Stimulated activated CD8-positive, alpha-beta memory T cell treated with anti-CD3 and anti-CD28 coated beads, Interleukin-7, amount 100 ng/mL, for 1 hour (primary cell): ENCODE results near the gene TIMM17A.

ENCODE experiments used
- DNase-seq, 2 donors: peaks; one replicate each; pipeline ENCODE4 v3.0.0-alpha.2; 2020; ENCODE audit warnings: low read depth in 2 of 2

The TIMM17A gene

GRCh38 chr1:201983380-201983805 is 28.1 kb downstream of the TIMM17A start:
- DNase-seq, result no peak

- DNase-seq, result no peak
These were observed 29.1 kb downstream of the TIMM17A start for GRCh38 chr1:201984446-201984845.

GRCh38 chr1:201985355-201985754 is 30.1 kb downstream of the TIMM17A start:
- no peak for DNase-seq

GRCh38 chr1:201988601-201989000 is 33.3 kb downstream of the TIMM17A start:
- no peak for DNase-seq

GRCh38 chr1:201989354-201990128 is 34.2 kb downstream of the TIMM17A start:
- DNase-seq, result no peak

- no peak for DNase-seq
These were observed 35.1 kb downstream of the TIMM17A start for GRCh38 chr1:201990427-201990826.

- DNase-seq, result no peak
These were observed 44.4 kb downstream of the TIMM17A start for GRCh38 chr1:201999625-202000238.

GRCh38 chr1:202002507-202002906 is 47.2 kb downstream of the TIMM17A start:
- no peak for DNase-seq

- DNase-seq, result no peak
These were observed 49.4 kb downstream of the TIMM17A start for GRCh38 chr1:202004711-202005110.

GRCh38 chr1:202005958-202006357 is 50.7 kb downstream of the TIMM17A start:
- no peak for DNase-seq

GRCh38 chr1:202007304-202007703 is 52.0 kb downstream of the TIMM17A start:
- DNase-seq, result no peak

- DNase-seq, result no peak
These were observed 52.6 kb downstream of the TIMM17A start for GRCh38 chr1:202007805-202008489.

GRCh38 chr1:202009326-202010179 is 54.2 kb downstream of the TIMM17A start:
- peak; percentile 24 to 35 for DNase-seq

GRCh38 chr1:202010180-202011015 is 55.1 kb downstream of the TIMM17A start, which contains the start of gene ELF3:
Gene ELF3, plus strand, starts transcription at chr1:202010587. Its CDS starts 550 bp downstream, at chr1:202011137.
- no peak for DNase-seq

- DNase-seq, result no peak
These were observed 56.7 kb downstream of the TIMM17A start for GRCh38 chr1:202011994-202012393.

GRCh38 chr1:202012544-202013478 is 57.5 kb downstream of the TIMM17A start:
- no peak for DNase-seq

GRCh38 chr1:202013603-202014002 is 58.3 kb downstream of the TIMM17A start:
- DNase-seq, result no peak

- DNase-seq, result no peak
These were observed 58.8 kb downstream of the TIMM17A start for GRCh38 chr1:202014060-202014459.

- DNase-seq, result no peak
These were observed 59.8 kb downstream of the TIMM17A start for GRCh38 chr1:202014915-202015661.
